GDM1 (cell line): ENCODE results near the gene TDRD12.
"Not testable (repeated sequence)": the region's sequence is repeated elsewhere in the genome, so short reads cannot be mapped to it uniquely, and the experiment has no call there.

ENCODE experiments used
- DNase-seq: peaks from one replicate; lab custom pipeline; 2025; lab: John Stamatoyannopoulos, UW

Gene TDRD12

DNA sequence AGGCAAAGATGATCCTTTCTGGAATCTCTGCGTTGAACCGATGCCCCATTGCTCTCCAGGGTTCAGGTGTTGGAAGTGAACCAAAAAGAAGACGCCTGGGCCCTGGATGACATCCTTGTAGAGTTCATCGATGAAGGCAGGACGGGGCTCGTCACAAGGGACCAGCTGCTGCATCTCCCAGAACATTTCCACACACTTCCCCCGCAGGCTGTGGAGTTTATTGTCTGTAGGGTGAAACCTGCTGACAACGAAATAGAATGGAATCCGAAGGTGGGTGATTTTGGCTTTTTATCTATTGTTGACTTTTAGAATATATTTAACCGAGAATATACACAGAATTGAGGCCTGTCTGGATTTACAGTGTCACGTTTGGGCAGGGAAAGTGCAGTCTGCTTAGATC is 91.6 kb downstream of the TDRD12 start:
- DNase-seq = no peak

DNA sequence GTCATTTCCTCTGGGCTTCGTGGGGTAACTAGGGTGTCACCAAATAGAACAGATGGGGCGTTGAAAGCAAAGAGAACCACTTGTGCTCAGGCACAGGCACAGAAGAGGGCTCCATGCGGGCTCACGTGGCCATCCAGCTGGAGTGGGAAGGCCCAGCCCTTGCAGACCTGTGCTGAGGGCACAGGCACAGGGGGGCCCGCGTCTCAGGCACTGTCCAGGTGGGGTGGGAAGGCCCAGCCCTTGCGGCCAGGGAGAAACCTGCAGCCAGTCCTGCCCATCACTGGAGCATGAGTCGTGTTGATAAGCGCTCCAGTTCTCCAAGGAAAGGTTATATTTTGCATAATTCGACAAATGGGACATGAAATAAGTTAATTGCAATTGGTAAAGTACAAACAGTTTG is 92.5 kb downstream of the TDRD12 start:
- no peak for DNase-seq

- DNase-seq = no peak
Measured at GRCh38 chr19:32812571-32812970, 93.0 kb downstream of the TDRD12 start.

GRCh38 chr19:32813862-32814425 is 94.4 kb downstream of the TDRD12 start:
- no peak for DNase-seq

DNA sequence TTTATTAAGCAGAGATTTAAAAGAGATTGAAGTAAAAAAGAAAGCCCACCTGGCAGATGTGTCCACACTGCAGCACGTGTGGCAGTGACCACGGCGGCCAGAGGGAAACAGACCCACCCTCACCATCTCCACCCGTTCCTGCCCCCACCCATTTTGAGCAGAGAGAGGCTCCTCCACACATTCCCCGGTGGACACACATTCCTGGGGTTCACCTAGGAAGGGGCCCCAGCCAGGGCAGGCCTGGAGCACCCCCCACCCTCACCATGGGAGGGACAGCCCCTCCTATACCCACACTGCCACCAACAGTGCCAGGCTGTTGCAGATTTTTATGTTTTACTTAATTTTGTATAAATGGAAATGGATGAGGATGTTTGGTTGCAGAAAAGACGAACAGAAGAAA is 95.1 kb downstream of the TDRD12 start:
- DNase-seq = no peak

DNA sequence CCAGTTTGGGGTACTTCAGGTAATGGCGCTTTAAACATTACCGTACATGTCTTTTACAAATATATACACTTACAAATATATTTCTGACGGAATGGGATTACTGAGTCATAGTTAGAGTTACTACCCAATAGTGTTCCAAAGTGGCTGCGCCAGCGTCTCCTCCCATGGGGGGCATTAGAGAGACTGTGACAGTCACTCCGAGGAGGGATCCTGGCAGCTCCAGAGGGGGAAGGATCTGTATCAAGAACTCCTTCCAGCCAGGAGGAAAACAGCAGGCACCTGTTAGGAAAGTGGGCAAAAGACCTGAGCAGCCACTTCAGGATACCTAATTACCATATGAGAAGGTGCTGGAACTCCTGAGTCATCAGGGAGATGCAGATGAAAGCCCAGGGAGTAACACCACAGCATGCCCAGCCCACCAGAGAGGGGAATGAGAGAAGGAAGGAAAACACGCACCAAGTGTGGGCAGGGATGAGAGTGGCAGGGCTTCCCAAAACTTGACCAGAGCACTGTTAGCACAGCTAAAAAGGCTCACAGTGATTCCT is 97.1 kb downstream of the TDRD12 start:
- no peak for DNase-seq

DNA sequence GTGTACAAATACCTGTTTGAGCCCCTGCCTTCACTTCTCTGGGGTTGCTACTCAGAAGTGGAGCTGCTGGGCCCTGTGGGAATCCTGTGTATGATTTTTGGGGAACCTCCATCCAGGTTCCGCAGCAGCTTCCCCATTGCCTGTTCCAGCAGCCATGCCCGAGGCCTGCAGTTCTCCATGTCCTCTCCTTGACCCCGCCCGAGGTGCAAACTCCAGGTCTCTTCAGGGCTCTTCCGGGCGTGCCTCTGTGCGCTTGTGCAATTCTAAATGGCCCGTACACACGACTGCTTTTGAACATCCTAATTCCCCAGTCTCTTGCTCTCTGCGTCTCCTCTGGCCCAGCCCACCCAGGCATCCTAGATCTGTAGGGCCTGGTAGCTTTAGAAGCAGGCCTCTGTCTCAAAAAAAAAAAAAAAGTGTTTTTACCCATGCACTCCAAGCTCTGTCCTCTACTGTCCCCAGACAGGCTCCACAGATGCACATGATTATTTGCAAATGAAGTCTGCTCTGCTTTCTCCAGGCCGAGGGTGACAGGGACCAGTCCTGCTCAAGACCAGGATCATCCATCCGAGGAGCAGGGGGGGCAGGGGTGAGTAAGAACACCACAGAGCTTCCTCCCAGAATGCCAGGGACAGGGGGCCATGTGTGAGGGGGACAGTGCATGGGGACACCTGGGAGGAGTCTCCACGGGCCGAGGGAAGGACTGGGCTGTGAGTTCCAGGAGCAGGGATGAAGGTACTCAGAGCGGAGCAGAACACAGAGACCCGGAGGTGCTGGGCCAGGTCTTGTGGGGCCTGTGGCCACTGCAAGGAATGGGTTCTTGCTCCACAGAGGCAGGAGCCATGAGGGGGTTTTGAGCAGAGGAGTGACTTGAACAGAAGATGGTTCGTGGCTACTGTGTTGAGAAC is 98.3 kb downstream of the TDRD12 start:
- no peak for DNase-seq

- DNase-seq = no peak
Measured at GRCh38 chr19:32818536-32818935, 99.0 kb downstream of the TDRD12 start.

DNA sequence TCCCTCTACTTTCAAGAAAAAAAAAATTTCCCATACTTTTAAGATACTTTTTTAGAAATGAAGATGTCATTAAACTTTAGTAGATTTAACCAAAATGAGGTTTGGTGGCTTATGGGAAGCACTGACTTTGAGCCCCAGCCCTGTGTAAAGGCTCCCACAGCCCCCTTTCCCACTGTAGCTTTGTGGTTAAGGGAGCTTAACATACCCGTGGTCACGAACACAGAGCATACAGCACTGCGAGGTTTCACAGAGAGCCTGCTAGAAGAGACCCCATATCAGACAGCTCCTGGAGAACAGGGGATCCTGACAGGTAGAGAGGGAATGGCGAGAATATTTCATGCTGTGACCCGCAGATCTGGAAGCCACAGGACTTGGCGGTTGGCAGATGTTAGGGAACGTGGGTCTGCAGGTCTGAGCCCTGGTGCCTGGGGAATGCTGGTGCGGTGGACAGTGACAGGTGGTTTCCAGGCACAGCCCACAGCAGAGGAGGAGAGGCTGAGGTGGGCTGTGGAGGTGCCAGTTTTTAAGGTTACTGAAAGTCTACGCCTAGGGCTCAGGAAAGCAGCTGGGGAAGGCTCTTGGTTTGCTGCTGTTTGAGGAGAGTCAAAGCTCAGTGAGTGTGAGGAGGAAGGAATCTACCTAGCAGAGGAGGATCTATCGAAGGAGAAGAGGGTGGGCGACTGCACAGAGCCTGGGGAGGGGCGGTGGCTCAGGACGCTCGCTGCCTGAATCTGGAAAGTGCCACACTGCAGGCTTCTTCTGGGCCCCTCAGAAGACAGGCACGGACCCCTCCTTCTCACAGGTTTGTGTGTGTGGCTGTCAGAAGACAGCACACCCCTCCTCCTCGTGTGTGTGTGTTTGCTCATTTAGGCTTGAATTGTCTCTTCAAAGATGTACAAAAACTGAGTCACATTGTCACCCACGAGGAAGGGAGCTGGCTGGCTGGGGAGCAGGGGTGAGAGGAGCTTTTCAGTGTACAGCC is 100.1 kb downstream of the TDRD12 start:
- DNase-seq = no peak

- DNase-seq = no peak
Measured at GRCh38 chr19:32822916-32823746, 103.6 kb downstream of the TDRD12 start.

GRCh38 chr19:32823747-32824102 is 104.2 kb downstream of the TDRD12 start:
- no peak for DNase-seq

DNA sequence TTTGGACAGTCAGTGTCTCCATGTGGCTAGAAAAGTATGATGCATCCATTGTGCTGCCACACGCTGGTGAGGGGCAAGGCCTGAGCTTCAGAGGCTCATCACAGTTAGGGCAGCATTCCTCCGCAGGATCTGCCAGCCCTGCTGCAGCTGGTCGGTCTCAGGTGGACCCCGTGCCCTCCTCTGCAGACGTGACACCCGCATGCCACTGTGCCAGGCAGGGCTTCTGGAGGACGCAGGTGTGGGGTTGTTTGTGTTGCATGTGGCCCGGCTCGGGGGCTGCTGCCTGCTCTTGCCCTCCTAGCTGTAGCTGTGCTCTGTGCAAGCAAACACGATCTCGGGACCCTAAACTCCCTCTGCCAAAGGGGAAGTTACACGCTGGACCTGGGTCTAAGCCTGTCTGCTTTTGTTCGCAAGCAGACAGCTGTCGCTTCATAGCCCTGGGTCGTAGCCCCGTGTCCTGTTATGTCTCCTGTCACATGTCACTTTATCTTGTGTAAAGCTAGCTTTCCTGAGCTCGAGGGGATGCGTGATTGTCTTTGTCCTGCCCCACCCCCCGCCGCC is 104.7 kb downstream of the TDRD12 start:
- DNase-seq = no peak

GRCh38 chr19:32824916-32825608 is 105.5 kb downstream of the TDRD12 start:
- no peak for DNase-seq

DNA sequence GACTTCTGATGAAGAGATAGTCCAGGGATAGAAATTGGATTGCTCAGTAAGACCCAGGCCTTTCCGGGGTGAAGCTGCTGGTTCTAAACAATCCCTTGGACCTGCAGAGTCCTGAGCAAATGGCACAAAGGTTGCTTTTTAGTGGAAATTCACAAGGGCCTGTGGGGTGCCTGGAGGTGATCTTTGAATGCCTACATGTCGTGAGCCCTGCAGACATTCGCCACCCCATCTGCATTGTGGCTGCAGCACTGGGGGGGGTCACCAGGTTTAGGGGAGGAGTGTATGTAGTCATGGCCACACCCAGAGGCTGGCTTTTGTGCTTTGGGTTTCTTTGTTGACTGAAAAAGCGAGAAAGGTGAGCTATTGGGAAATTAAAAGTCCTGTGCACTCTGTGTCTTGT is 108.6 kb downstream of the TDRD12 start:
- no peak for DNase-seq

DNA sequence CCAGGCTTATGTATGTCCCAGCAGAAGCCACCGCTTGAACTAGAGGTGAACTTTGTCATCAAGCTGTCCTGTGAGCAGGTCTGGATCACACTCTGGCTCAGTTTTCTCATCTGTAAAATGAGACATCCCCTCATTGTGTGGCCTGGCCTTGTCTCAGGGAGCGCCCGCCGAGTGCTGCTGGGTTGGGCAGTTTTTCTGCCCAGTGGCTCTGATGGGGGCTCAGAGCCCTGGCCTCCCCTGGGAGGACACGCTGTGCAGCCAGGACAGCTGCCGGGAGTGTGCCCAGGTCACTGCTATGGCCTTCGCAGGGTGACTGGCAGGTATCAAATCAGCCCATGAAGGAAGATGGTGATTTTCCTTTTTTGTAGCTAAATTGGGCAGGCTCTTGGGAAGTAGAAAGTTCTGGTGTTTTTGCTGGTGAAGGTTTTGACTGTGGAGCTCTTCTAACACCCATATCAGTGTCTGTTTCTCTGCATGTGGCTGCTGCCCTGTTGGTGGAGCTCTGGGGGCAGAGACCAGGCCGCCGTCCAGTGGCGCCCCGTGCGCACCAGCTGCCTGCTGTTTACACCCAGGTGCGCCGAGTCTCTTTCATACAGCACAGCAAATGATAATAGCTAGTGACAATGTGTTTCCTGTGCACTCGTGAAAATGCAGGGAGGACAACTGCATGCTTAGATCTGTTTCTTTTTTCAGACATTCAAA is 109.2 kb downstream of the TDRD12 start:
- DNase-seq = no peak

DNA sequence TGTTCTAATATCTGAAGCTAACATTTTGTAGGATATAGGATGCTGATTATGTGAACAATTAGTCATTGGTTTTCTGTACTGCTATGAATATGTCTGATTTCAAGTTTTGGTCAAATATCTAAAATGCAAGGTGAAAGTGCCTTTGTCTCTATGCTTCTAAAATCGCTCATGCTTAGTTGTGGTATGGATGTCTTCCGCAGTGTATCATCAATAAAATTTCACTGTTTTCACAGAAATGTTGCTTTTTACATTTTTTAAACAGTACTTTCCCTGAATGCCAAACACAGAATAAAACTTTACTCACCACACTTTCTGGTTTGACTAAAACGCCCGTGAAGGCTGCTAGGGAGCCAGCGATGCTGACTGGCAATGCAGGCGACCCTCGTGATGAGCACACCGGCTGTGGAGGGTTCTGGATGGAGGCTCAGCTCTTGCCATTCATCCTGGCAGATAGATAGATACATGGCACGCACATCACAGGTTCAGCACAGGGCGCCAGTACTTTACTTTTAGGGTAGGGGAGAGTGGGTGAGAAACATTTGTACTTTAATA is 109.9 kb downstream of the TDRD12 start:
- DNase-seq = no peak

DNA sequence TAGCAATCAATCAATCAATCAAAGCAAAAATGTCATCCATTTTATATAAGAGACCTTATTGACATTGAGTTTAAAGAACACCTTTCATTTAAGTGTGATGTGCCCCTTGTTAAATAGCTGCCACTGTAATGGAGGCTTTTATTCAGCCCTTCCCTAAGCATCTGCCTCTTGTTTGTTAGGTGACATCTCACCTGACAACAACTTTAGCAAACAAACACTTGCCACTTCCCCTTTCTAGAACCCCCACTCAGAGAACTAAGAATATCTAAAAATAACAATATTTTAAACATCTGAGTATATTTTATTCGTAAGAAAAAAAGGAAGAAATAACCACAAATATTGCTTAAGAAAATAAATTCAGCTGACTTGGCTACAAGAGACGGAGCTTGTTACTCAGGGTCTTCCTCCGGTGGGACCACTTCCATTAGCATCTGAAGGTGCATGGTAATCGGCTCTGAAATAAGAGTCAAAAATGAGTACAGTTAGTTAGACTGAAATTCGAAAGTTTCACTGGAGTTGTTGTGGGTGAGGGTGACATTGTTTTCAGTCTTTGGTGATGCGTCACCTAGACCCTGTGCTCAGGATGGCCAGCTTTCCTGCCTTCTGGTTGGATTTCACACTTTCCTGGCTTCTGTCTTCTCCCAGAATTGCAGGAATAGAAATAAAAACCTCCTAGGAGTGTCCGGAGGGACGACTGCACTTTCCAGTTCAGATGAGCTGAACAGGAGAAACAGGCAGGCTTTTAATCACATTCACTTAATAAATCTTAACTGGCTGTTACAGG is 110.9 kb downstream of the TDRD12 start:
- DNase-seq = no peak

DNA sequence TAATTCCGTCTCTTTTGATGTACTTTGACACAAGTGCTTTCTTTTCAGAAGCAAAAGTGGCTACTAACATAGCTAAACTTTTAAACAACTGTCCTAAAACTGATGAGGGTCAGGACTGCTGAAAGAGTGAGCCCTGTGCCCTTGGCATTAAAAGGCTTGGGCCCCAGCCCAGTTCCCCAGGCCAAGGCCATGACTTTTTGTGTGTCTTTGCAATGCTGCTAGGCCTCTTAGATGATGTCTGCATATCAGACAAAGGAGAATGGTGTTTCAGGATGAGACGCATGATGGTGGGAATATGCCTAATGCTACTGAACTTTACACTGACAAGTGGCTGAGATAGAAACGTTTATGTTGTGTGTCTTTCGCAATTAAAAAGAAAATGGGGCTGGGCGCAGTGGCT is 112.0 kb downstream of the TDRD12 start:
- DNase-seq = no peak

DNA sequence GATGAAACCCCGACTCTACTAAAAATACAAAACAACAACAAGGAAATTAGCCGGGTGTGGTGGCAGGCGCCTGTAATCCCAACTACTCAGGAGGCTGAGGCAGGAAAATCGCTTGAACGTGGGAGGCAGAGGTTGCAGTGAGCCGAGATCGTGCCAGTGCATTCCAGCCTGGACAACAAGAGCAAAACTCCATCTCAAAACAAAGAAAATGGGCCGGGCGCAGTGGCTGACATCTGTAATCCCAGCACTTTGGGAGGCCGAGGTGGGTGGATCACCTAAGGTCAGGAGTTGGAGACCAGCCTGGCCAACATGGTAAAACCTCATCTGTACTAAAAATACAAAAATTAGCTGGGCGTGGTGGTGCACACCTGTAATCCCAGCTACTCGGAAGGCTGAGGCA is 112.5 kb downstream of the TDRD12 start:
- DNase-seq = not testable (repeated sequence)
